Adrenal gland (tissue), 12 donors: ENCODE results near the gene GRAMD1A. TPM values are rescaled to one million over a fixed set of nuclear protein-coding genes. Genes with fewer than 3 reads are reported as not detected.

Experiments used
- DNase-seq, 7 donors: peaks; one replicate each; pipeline ENCODE4 v3.0.0-alpha.2; 2019 to 2020
- H3K27ac ChIP-seq, 5 donors: fragments of 200-600 bp; sonication (generic) in 4 of 5; 1 replicate in 3 of 5; 2 replicates in 2 of 5; pipeline versions ENCODE4 v1.5.1 to v1.8.0; 2016 to 2020; ENCODE audit warnings: mild to moderate bottlenecking in 1 of 5
- H3K27me3 ChIP-seq: fragments of 200-600 bp; 2 replicates; pipeline ENCODE4 v1.8.0; 2021
- H3K36me3 ChIP-seq, 2 donors: fragments of 200-600 bp; replicated peaks in 1 of 2; 1 replicate in 1 of 2; 2 replicates in 1 of 2; pipeline versions ENCODE4 v1.5.1 to v1.8.0; 2018 to 2022
- H3K4me1 ChIP-seq, 2 donors: fragments of 200-600 bp; replicated peaks in 1 of 2; 1 replicate in 1 of 2; 2 replicates in 1 of 2; pipeline versions ENCODE4 v1.5.1 to v1.8.0; 2018 to 2021
- H3K4me3 ChIP-seq, 4 donors: fragments of 200-600 bp; sonication (generic) in 3 of 4; one replicate each; pipeline ENCODE4 v1.5.1; 2016 to 2018
- H3K9me3 ChIP-seq, 3 donors: fragments of 200-600 bp; sonication (generic) in 1 of 3; replicated peaks in 1 of 3; 1 replicate in 2 of 3; 2 replicates in 1 of 3; pipeline versions ENCODE4 v1.5.1 to v1.8.0; 2016 to 2021
- CTCF ChIP-seq, 6 experiments: fragments of 450-650 bp in 4 of 6; fragments of 200-600 bp in 2 of 6; sonication (generic) in 1 of 6; IDR thresholded peaks; 1 replicate in 5 of 6; 2 replicates in 1 of 6; pipeline versions ENCODE4 v1.5.1 to v1.8.0; 2016 to 2021; ENCODE audit warnings: antibody characterized with exemption in 6 of 6, mild to moderate bottlenecking in 2 of 6, moderate library complexity in 1 of 6
- POLR2A ChIP-seq, 2 donors: fragments of 450-650 bp; IDR thresholded peaks; one replicate each; pipeline ENCODE4 v1.6.1; 2017; ENCODE audit warnings: antibody characterized with exemption in 2 of 2, mild to moderate bottlenecking in 2 of 2, moderate library complexity in 1 of 2
- WGBS, 4 donors: extraction: QIAGEN DNeasy Blood & Tissue Kit in 2 of 4; methylation state at CpG; one replicate each; pipeline versions ENCODE4 v1.1.5 to v1.1.7; 2013 to 2017; 5-methylcytosine and 5-hydroxymethylcytosine counted together
- intact Hi-C, 2 donors: fragments of 100-400 bp; cut with DNase I; formaldehyde crosslinking; loops; one replicate each; pipeline versions ENCODE4 v1.14.1 to v1.15.0; 2022 to 2023
- polyA plus RNA-seq, 3 donors: library from polyadenylated mRNA; stranded (reverse); fragments of 200-250 nt in 2 of 3; fragments of 350-450 nt in 1 of 3; fragmentation: Illumina TruSeq in 1 of 3; extraction: RNeasy Lipid Tissue Mini Kit (QIAGEN cat#74804) in 1 of 3; gene quantifications; one replicate each; pipeline ENCODE4 v1.2.3, GENCODE V29; 2013 to 2014
- total RNA-seq, 9 donors: library from RNA; depleted of rRNA in 4 of 9; stranded (reverse); fragments of >200 nt in 4 of 9; fragments of 120-200 nt in 1 of 9; fragmentation: NEBNext Ultra II Directional in 1 of 9; extraction: Animal tissue kit (Norgen Biotek cat#: 25700) in 1 of 9; gene quantifications; one replicate each; pipeline versions ENCODE4 v1.1.0 to v1.2.4, GENCODE V29; 2013 to 2023
- donor health status: healthy with polysubstance abuse.
- donor health status: Bipolar disorder and iron deficiency.
- donor health status: DM: yes; HTN: yes; CAD: no.
- donor health status: DM: no; HTN: no; CAD: no.
- donor health status: DM: no; HTN: no; CAD: no.
- donor health status: DM: yes; HTN: yes; CAD: no.

GRAMD1A gene
- total and polyA plus RNA-seq, 12 donors: 31.2 to 125 (median 77.2) TPM

GRCh38 chr19:35024095-35024494 is 24.0 kb downstream of the GRAMD1A start:
- H3K36me3 ChIP-seq: peaks cover 0 to 84% of the 10 kb centered on the region in 2 donors
- no peaks in the 10 kb centered on the region for H3K9me3 ChIP-seq
- WGBS, 4 donors: 48 to 63% (median 58%) methylated on average over 4 to 6 of the region's 6 CpGs
- peak overlapping the region in 1 of 5 donors; percentile 39 for H3K27ac ChIP-seq
- no peak overlapping the region for H3K4me3 ChIP-seq
- TF ChIP-seq CTCF (IDR thresholded peaks at IDR 0.05) (no peak), POLR2A (IDR thresholded peaks at IDR 0.05) (no peak)
- H3K4me1 ChIP-seq: no peaks in the 10 kb centered on the region
- H3K27me3 ChIP-seq: no peaks in the 10 kb centered on the region
- intact Hi-C loops: no loop called here
- peak in 4 of 7 donors; percentile 48 to 76 (median 57) for DNase-seq

GRCh38 chr19:35025969-35026368 is 25.8 kb downstream of the GRAMD1A start:
- Histone ChIP-seq H3K4me1 (peaks cover 5 to 6% of the 10 kb centered on the region in 2 donors), H3K27ac (no peak overlapping the region), H3K9me3 (no peaks in the 10 kb centered on the region), H3K36me3 (peaks cover 0 to 65% of the 10 kb centered on the region in 2 donors), H3K4me3 (no peak overlapping the region), H3K27me3 (no peaks in the 10 kb centered on the region)
- no peak for TF ChIP-seq CTCF (IDR thresholded peaks at IDR 0.05)
- TF ChIP-seq POLR2A (IDR thresholded peaks at IDR 0.05): no peak
- intact Hi-C loops: no loop called here
- WGBS, 4 donors: 80 to 93% (median 90%) methylated on average over 7 to 21 of the region's 21 CpGs
- peak in 1 of 7 donors; percentile 22 for DNase-seq

- TF ChIP-seq CTCF (IDR thresholded peaks at IDR 0.05) (no peak), POLR2A (IDR thresholded peaks at IDR 0.05) (no peak)
- 78 to 89% (median 85%) methylated on average over 5 to 6 of the region's 6 CpGs for WGBS, 4 donors
- Histone ChIP-seq H3K27ac (no peak overlapping the region), H3K27me3 (no peaks in the 10 kb centered on the region), H3K4me3 (no peak overlapping the region), H3K4me1 (peaks cover 5 to 9% of the 10 kb centered on the region in 2 donors), H3K9me3 (no peaks in the 10 kb centered on the region), H3K36me3 (peaks cover 0 to 61% of the 10 kb centered on the region in 2 donors)
- intact Hi-C loops: no loop called here
- peak in 1 of 7 donors; percentile 18 for DNase-seq
Observed at GRCh38 chr19:35026418-35026817, 26.3 kb downstream of the GRAMD1A start.

GRCh38 chr19:35027009-35027408 is 26.9 kb downstream of the GRAMD1A start:
- 89 to 94% (median 93%) methylated on average over 8 of the region's 8 CpGs for WGBS, 4 donors
- Histone ChIP-seq H3K27ac (no peak overlapping the region), H3K4me3 (no peak overlapping the region), H3K36me3 (peaks cover 0 to 55% of the 10 kb centered on the region in 2 donors), H3K4me1 (peaks cover 5 to 9% of the 10 kb centered on the region in 2 donors), H3K27me3 (no peaks in the 10 kb centered on the region), H3K9me3 (no peaks in the 10 kb centered on the region)
- no peak for DNase-seq
- intact Hi-C loops: no loop called here
- TF ChIP-seq CTCF (IDR thresholded peaks at IDR 0.05) (no peak), POLR2A (IDR thresholded peaks at IDR 0.05) (no peak)
